K562 (cell line): ENCODE results near the gene SMC1A. TPM values are rescaled to one million over a fixed set of nuclear protein-coding genes. Genes with fewer than 3 reads are reported as not detected.

ENCODE experiments used
- CSDE1 ChIP-seq, 2 experiments: fragments of 450-650 bp; IDR thresholded peaks; 2 replicates each; pipeline ENCODE4 v1.6.1; 2016; ENCODE audit warnings: mild to moderate bottlenecking in 1 of 2
- CUX1 ChIP-seq: fragments of 200-800 bp; sonication (Bioruptor generic); IDR thresholded peaks from 2 replicates; pipeline ENCODE4 v1.6.1; 2016; ENCODE audit warnings: missing genetic modification characterization, missing compliant biosample characterization
- DPF2 ChIP-seq: fragments of 450-650 bp; IDR thresholded peaks from 2 replicates; pipeline ENCODE4 v1.6.1; 2016
- ERF ChIP-seq: fragments of 450-650 bp; formaldehyde crosslinking; IDR thresholded peaks from 2 replicates; pipeline ENCODE4 v1.4.0; 2020; ENCODE audit warnings: mild to moderate bottlenecking, mixed read lengths
- GATAD2A ChIP-seq: fragments of 450-650 bp; IDR thresholded peaks from 2 replicates; pipeline ENCODE4 v1.6.1; 2017
- GTF2A2 ChIP-seq: IDR thresholded peaks from 2 replicates; pipeline ENCODE4 v1.6.1; 2016; ENCODE audit warnings: mild to moderate bottlenecking, missing genetic modification characterization, missing compliant biosample characterization
- HMGXB4 ChIP-seq: sonication (generic); formaldehyde crosslinking; IDR thresholded peaks from 2 replicates; pipeline ENCODE4 v1.8.1; 2023; ENCODE audit warnings: mild to moderate bottlenecking, missing genetic modification reagents
- MLLT1 ChIP-seq, 2 experiments: fragments of 450-650 bp; IDR thresholded peaks; 2 replicates each; pipeline ENCODE4 v1.6.1; 2016
- NCOA2 ChIP-seq, 2 experiments: fragments of 450-650 bp; IDR thresholded peaks; 2 replicates each; pipeline ENCODE4 v1.6.1; 2018; ENCODE audit warnings: mild to moderate bottlenecking in 2 of 2, moderate library complexity in 1 of 2; ENCODE audit not compliant: partially characterized antibody in 2 of 2
- PATZ1 ChIP-seq: fragments of 250-450 bp; sonication (Bioruptor Pico); IDR thresholded peaks from 2 replicates; pipeline ENCODE4 v1.5.0; 2020; ENCODE audit warnings: mild to moderate bottlenecking, borderline replicate concordance
- PTBP1 ChIP-seq: fragments of 200-400 bp; formaldehyde crosslinking; IDR thresholded peaks from 2 replicates; pipeline ENCODE4 v1.6.1; 2017; ENCODE audit warnings: low read depth, low read length
- RBM14 ChIP-seq: fragments of 200-400 bp; formaldehyde crosslinking; IDR thresholded peaks from 2 replicates; pipeline ENCODE4 v1.6.1; 2018; ENCODE audit warnings: low read depth, mild to moderate bottlenecking, low read length, moderate library complexity, borderline replicate concordance; ENCODE audit not compliant: insufficient read depth
- SMAD1 ChIP-seq: fragments of 150-350 bp; IDR thresholded peaks from 2 replicates; pipeline ENCODE4 v1.6.1; 2014; ENCODE audit warnings: low read length, low read depth; ENCODE audit not compliant: partially characterized antibody
- SMAD3 ChIP-seq: fragments of 450-650 bp; formaldehyde crosslinking; conservative IDR thresholded peaks from 2 replicates; pipeline ENCODE4 v1.4.0; 2020; ENCODE audit warnings: mild to moderate bottlenecking
- TFAM ChIP-seq: fragments of 250-450 bp; sonication (Bioruptor Pico); conservative IDR thresholded peaks from 2 replicates; pipeline ENCODE4 v1.5.0; 2021; ENCODE audit warnings: mild to moderate bottlenecking, moderate library complexity
- ZBTB7A ChIP-seq: IDR thresholded peaks from 2 replicates; pipeline ENCODE4 v1.6.1; 2011; ENCODE audit warnings: low read depth, mild to moderate bottlenecking, low read length, moderate library complexity, borderline replicate concordance; ENCODE audit not compliant: control insufficient read depth
- ZNF311 ChIP-seq: fragments of 250-450 bp; sonication (Bioruptor Pico); IDR thresholded peaks from 2 replicates; pipeline ENCODE4 v1.4.0; 2020; ENCODE audit warnings: mild to moderate bottlenecking, moderate library complexity
- polyA plus RNA-seq, 8 experiments: library from polyadenylated mRNA; depleted of rRNA in 4 of 8; stranded (reverse) in 5 of 8; unstranded in 3 of 8; fragments of >200 nt; fragmentation: Nextera tagmentation in 2 of 8; fragmentation: Illumina TruSeq in 1 of 8; extraction: Ambion mirVana in 2 of 8; extraction: Trizol in 1 of 8; gene quantifications; 2 replicates each; pipeline versions ENCODE4 v1.2.1 to v1.2.3, GENCODE V29; 2011 to 2014; ENCODE audit warnings: inconsistent platforms in 1 of 8, missing spikeins in 1 of 8
- total RNA-seq, 7 experiments: library from RNA; depleted of rRNA in 6 of 7; stranded (reverse); fragments of >200 nt in 6 of 7; fragmentation: Illumina TruSeq in 2 of 7; extraction: Trizol in 2 of 7; gene quantifications; 2 replicates each; pipeline versions ENCODE4 v1.2.1 to v1.2.3, GENCODE V29; 2011 to 2021; ENCODE audit warnings: low replicate concordance in 1 of 7

Gene SMC1A
- total and polyA plus RNA-seq, 9 of the 15 experiments (the other 6 are each of a cell fraction or from before 2014, with no cell fraction given): 28.5 to 126 (median 71.2) TPM

- TF ChIP-seq MLLT1 (IDR thresholded peaks at IDR 0.05): no peak
- TF ChIP-seq ZNF311: no peak
- no peak for TF ChIP-seq CSDE1 (IDR thresholded peaks at IDR 0.05)
- no peak for TF ChIP-seq RBM14
- no peak for TF ChIP-seq ERF
- no peak for TF ChIP-seq TFAM (CRISPR knock-in tag)
- TF ChIP-seq PATZ1 (CRISPR knock-in tag): no peak
- peak; percentile 84; the same call in 1 of the 2 replicates for TF ChIP-seq HMGXB4
- no peak for TF ChIP-seq SMAD1
- no peak for TF ChIP-seq GTF2A2 (tag)
- TF ChIP-seq CUX1: no peak
- TF ChIP-seq ZBTB7A: no peak; the same call in 1 of the 2 replicates
- TF ChIP-seq PTBP1: no peak
- no peak for TF ChIP-seq NCOA2 (IDR thresholded peaks at IDR 0.05; ENCODE audit: partially characterized antibody in 2 of 2)
- TF ChIP-seq DPF2: no peak
- no peak for TF ChIP-seq GATAD2A
- no peak for TF ChIP-seq SMAD3
Observed at GRCh38 chrX:53422086-53422860, at the start of gene SMC1A (continued).
